HTERT RPE-1 (cell line): ENCODE measurements around the gene RPS27.
"Not testable (repeated sequence)": the region's sequence is repeated elsewhere in the genome, so short reads cannot be mapped to it uniquely, and the experiment has no call there.

ENCODE experiments used
- in situ Hi-C: fragments of 300-500 bp; cut with MboI; formaldehyde crosslinking; loops from 4 replicates; pipeline ENCODE4 v1.14.3; 2020; ENCODE audit warnings: low sequenced_read_pairs

RPS27 gene

GRCh38 chr1:153960206-153960605 lies 30.4 kb upstream of the RPS27 start:
- in situ Hi-C loops = no loop called here

DNA sequence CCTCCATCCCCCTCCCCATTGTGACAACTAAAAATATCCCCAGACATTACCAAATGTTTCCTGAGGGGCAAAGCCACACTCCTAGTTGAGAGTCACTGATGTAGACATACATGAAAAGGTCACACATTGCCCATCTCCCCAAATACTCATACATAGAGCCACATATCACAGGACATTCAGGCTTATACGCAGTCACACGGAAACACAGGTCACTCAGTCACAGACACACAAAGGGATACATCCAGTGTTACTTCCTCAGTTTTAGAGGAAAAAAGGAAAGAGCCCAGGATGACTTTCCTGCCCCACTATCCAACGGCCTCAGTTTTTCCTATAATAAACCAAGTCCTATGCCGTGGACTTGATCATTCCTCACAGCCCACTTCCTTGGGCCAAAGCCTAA lies 29.1 kb upstream of the RPS27 start:
- in situ Hi-C loops = no loop called here

GRCh38 chr1:153962088-153963029 lies 28.2 kb upstream of the RPS27 start:
- in situ Hi-C loops = no loop called here

DNA sequence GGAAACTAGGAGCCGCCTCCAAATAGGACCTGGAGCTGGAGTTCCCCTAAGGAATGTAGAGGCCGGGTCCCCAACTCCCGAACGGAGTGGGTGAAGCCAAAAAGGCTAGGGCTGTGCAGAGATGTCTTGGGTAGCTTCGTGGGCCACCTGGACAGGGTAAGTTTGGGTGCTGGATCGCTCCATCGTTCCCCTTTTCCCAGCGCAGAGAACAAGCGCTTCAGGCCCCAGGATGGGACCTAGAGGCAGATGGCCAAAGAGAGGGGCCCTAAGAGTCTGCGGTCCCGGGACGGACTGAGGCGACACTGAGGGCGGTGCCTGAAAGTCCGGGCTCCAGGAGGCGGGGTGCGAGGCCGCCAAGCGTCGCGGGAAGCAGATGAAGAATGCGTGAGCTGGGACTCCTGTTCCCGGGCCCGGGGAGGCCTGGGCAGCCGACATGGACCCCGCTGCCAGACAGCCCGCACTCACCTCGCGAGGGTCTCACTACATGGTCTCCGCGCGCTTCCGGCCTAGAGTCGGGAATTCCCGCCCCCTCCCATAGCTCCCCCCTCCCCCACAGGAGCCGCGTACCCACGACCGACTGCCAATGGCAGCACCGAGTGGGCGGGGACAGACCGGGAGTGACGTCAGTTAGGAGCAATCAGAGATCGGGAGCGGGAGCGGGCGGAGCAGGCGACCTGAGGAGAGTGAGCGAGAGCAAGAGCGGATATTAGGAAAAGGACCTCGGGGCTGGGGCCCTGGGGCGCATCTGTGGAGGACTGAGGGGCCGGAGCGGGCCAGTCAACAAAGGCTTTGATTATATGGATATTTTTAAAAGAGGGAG lies 27.3 kb upstream of the RPS27 start, which contains the start of gene SLC39A1:
Gene SLC39A1, minus strand, starts transcription at position 508 of the 820 bp plus-strand sequence. CDS start 822 bp downstream, outside the sequence.
- in situ Hi-C loops = no loop called here

DNA sequence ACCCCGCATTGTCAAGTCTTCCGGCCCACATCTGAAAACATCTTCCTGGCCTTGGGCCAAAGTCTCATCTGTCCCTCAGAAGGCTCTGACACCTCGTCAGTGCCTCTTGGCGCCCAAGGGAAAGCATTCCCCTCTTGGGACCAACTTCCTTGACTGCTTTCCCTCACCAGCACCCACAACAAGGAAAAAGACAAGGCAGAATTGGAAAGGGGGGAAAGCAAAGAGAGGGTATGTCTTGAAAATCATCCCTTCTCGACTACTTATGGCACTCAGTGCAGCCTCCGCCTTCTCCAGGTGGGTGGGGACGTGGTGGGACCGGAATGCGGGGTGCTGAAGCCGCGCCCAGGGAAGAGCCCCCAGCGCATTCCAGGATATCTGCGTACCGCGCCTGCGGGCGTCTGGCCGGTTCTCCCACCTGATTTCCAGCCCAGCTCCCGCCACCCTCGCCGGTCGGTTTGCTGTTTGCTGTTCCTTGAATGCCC lies 26.7 kb upstream of the RPS27 start:
- in situ Hi-C loops = no loop called here

GRCh38 chr1:153967107-153967999 lies 23.2 kb upstream of the RPS27 start, which contains the start of gene CREB3L4:
TSS of gene CREB3L4 (plus strand) at chr1:153967902. CDS start at chr1:153968526, 624 bp downstream.
- in situ Hi-C loops = no loop called here

DNA sequence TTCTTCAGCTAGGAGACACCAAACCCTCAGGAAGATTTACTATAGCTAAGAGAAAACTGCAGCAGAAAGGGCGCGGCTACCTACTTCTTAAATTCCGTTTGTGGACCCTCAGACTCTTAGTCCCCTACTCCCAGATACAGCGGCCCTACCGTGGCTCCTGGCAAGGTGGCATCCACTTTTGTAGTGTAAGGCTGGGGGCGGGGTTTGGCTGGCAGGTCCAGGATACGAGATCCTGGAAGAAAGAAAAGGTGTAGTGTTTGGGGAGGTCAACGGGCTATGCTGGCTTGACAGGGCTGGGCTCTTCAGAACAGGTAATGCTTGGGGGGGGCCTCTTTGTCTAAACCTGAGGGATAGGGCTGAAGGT lies 22.6 kb upstream of the RPS27 start:
- in situ Hi-C loops = no loop called here

GRCh38 chr1:153968408-153968807 lies 22.2 kb upstream of the RPS27 start:
- in situ Hi-C loops = no loop called here

- in situ Hi-C loops = no loop called here
These were observed 21.6 kb upstream of the RPS27 start for GRCh38 chr1:153968972-153969371.

DNA sequence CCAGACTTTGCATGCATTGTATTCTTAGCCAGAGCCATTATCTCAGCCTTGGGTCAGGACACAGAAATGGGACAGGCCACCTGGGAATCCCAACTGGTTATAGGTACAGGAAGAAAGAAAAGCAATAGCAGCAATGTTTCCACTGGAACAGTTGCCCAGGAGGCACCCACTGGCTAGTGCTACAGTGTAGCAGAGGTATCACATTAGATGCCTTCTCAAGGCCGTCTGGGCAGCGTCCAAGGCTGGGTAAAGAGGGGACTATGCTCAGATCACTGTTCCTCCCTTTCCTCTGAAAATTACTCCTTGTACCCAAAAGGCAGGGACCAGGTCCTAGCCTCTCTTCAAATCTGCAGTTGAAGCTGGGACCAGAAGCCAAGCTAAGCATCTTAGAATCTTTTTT lies 20.2 kb upstream of the RPS27 start:
- in situ Hi-C loops = no loop called here

DNA sequence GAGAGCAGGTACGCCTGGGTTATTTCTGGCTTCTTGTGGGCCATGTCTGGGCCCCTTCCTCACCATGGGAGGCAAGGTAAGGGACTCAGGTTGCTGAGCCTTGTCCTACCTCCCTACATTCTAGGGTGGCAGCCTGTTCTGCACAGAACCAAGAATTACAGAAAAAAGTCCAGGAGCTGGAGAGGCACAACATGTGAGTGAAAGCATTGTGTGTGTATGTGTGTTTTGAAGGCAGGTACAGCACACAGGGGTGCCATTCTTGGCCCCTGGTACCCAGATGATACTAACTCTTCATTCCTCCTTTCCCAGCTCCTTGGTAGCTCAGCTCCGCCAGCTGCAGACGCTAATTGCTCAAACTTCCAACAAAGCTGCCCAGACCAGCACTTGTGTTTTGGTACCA lies 17.5 kb upstream of the RPS27 start:
- in situ Hi-C loops = no loop called here

GRCh38 chr1:153973525-153973924 lies 17.0 kb upstream of the RPS27 start:
- in situ Hi-C loops = no loop called here

GRCh38 chr1:153976819-153977249 lies 13.7 kb upstream of the RPS27 start:
- in situ Hi-C loops = no loop called here

GRCh38 chr1:153977250-153978240 lies 13.0 kb upstream of the RPS27 start, which contains the start of gene JTB:
TSS of gene JTB (minus strand) at chr1:153977674. CDS start at chr1:153977252, 422 bp downstream.
- in situ Hi-C loops = no loop called here

GRCh38 chr1:153978274-153978909 lies 12.2 kb upstream of the RPS27 start:
- in situ Hi-C loops = no loop called here

DNA sequence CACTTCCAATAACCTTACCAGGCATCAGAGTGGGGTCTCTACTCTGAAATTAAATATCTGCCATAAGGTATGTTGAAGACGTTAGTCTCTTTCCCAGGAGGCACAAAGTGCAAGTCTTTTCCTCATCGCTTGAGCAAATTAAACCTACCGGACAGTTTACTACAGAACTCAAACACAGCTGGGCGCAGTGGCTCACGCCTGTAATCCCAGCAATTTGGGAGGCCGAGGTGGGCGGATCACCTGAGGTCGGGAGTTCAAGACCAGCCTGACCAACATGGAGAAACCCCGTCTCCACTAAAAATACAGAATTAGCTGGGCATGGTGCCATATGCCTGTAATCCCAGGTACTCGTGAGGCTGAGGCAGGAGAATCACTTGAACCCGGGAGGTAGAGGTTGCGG lies 11.5 kb upstream of the RPS27 start:
- in situ Hi-C loops = not testable (repeated sequence)

GRCh38 chr1:153981735-153982134 lies 8.8 kb upstream of the RPS27 start:
- in situ Hi-C loops = not testable (repeated sequence)

GRCh38 chr1:153984123-153984894 lies 6.3 kb upstream of the RPS27 start:
- in situ Hi-C loops = no loop called here
